Measurements from ENCODE around the gene SCTR. TPM values are rescaled to one million over a fixed set of nuclear protein-coding genes. Genes with fewer than 3 reads are reported as not detected.

SCTR gene
- total RNA-seq, 1 experiment from 2014 or later, result not detected

DNA sequence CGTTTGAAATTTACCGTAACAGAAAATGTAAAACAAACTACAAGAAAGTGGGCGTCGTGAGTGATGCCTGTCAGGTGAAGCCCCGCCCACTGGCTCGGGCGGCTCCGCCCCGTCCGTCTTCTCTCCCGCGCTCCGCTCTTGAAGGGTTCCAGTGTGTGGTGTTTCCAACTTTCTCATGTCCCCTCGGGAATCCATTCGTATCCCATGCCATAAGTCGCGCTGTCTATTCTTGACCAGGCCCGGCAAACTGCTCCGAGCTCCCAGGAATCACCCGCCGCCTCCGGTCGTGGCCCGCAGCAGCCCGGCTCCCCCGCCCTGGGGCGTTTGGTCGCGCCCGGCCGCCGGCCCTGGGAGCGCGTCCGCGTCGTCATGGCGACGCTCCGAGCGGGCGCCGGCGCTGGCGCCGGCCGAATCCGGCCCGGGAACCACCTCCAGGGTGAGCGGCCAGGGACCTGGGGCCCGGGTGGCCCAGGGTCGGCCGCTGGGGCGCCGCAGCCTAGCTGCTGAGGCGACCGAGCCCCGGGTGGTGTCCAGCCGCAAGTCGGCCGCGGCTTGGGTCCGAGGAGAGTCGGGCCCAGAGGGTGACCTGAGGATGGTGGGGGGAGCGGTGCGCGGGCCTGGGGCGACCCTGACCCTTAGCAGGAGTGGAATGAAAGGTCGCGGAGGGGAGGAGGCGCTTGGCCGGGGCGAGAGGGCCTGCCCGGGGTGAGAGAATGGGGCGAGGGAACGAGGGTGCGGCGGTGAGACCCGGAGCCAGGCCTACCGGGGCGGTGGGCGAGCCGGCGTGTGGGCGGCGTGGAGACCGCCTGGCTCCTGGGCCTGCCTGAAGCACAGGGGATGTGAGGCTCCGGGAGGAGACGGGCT, 20.0 kb upstream of the SCTR start, which contains the start of gene CFAP221:
Gene CFAP221 (plus strand): TSS at position 375 of the 864 bp plus-strand sequence. CDS start 1,683 bp downstream, outside the sequence.
- H3K27ac Mint-ChIP-seq (ENCODE audit: low read depth, unreplicated experiment), result no peak within 1 kb of the TSS
- CTCF ChIA-PET, result no interaction called here

DNA sequence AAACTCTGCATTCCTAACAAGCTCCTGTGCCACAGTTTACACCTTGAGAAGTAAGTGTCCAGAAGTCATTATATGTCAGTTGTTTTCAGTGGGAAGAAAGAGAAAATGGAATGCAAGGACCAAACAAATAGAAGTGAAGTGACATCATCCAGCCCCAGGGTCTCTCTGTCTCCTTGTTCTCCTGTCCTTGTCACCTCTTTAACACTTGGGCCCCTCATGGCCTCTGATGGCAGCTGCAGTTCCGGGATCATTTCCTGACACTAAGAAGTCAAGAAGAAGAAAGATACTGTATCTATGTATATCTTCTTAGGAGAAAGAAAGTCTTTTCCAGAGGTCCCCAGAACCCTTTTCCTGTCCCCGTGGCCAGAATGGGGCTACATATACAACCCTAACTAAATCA, 17.2 kb upstream of the SCTR start:
- no TSS peak for BruUV-seq (replicated peaks)
- H3K9me3 Mint-ChIP-seq (ENCODE audit: unreplicated experiment), result no peaks in the 10 kb centered on the region
- no peaks in the 10 kb centered on the region for H3K4me1 Mint-ChIP-seq (ENCODE audit: insufficient read depth, unreplicated experiment)
- DNase-seq (ENCODE audit: unreplicated experiment), result no peak
- POLR2A ChIA-PET, result no interaction called here
- TF ChIP-seq, protein P1, sequence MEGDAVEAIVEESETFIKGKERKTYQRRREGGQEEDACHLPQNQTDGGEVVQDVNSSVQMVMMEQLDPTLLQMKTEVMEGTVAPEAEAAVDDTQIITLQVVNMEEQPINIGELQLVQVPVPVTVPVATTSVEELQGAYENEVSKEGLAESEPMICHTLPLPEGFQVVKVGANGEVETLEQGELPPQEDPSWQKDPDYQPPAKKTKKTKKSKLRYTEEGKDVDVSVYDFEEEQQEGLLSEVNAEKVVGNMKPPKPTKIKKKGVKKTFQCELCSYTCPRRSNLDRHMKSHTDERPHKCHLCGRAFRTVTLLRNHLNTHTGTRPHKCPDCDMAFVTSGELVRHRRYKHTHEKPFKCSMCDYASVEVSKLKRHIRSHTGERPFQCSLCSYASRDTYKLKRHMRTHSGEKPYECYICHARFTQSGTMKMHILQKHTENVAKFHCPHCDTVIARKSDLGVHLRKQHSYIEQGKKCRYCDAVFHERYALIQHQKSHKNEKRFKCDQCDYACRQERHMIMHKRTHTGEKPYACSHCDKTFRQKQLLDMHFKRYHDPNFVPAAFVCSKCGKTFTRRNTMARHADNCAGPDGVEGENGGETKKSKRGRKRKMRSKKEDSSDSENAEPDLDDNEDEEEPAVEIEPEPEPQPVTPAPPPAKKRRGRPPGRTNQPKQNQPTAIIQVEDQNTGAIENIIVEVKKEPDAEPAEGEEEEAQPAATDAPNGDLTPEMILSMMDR (IDR thresholded peaks at IDR 0.05; ENCODE audit: unreplicated experiment), result no peak
- H3K27ac Mint-ChIP-seq (ENCODE audit: low read depth, unreplicated experiment), result no peak overlapping the region
- no peak overlapping the region for H3K4me3 Mint-ChIP-seq (ENCODE audit: unreplicated experiment)
- CTCF ChIA-PET, result no interaction called here
- H3K27me3 Mint-ChIP-seq (ENCODE audit: insufficient read depth, unreplicated experiment), result peaks cover 17% of the 10 kb centered on the region
- intact Hi-C loops (cut with micrococcal nuclease), result no loop called here
- H3K36me3 Mint-ChIP-seq (ENCODE audit: insufficient read depth, unreplicated experiment), result no peaks in the 10 kb centered on the region

More for the DNA sequence above, 20.0 kb upstream of the SCTR start, which contains the start of gene CFAP221:
- POLR2A ChIA-PET, result no interaction called here
- Mint-ChIP-seq H3K4me1 (ENCODE audit: insufficient read depth, unreplicated experiment) (no peaks in the 10 kb centered on the region), H3K36me3 (ENCODE audit: insufficient read depth, unreplicated experiment) (no peaks in the 10 kb centered on the region), H3K4me3 (ENCODE audit: unreplicated experiment) (peak within 1 kb of the TSS; percentile 64), H3K27me3 (ENCODE audit: insufficient read depth, unreplicated experiment) (peaks cover 8% of the 10 kb centered on the region), H3K9me3 (ENCODE audit: unreplicated experiment) (no peaks in the 10 kb centered on the region)
- no TSS peak for BruUV-seq (replicated peaks)
- TF ChIP-seq, protein P1 (IDR thresholded peaks at IDR 0.05; ENCODE audit: unreplicated experiment), result no peak
- intact Hi-C loops (cut with micrococcal nuclease), result no loop called here
- DNase-seq (ENCODE audit: unreplicated experiment), result peak; percentile 55

DNA sequence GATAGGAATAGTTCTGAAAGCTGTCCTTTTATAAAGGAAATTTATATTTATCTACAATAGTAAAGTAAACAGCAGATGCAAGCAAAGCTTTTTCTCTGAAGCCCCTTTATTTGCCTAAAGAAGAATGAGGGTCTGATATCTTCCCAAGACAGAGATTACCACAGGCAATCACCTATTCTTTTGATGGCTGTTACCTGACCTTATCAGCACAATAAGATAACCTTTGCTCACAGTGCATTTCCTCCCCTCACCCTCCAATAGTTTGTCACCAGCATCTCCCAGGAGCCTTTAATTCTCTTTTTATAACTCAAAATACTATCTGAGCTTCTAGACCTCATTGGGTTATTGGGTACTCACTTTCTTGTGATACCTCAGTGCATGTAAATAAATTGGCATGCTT, 13.5 kb upstream of the SCTR start:
- no peak overlapping the region for H3K27ac Mint-ChIP-seq (ENCODE audit: low read depth, unreplicated experiment)
- H3K27me3 Mint-ChIP-seq (ENCODE audit: insufficient read depth, unreplicated experiment), result peaks cover 9% of the 10 kb centered on the region
- H3K9me3 Mint-ChIP-seq (ENCODE audit: unreplicated experiment), result no peaks in the 10 kb centered on the region
- intact Hi-C loops (cut with micrococcal nuclease), result no loop called here
- DNase-seq (ENCODE audit: unreplicated experiment), result no peak
- no peaks in the 10 kb centered on the region for H3K36me3 Mint-ChIP-seq (ENCODE audit: insufficient read depth, unreplicated experiment)
- TF ChIP-seq, protein P1 (IDR thresholded peaks at IDR 0.05; ENCODE audit: unreplicated experiment), result no peak
- no TSS peak for BruUV-seq (replicated peaks)
- no peak overlapping the region for H3K4me3 Mint-ChIP-seq (ENCODE audit: unreplicated experiment)
- POLR2A ChIA-PET, result no interaction called here
- CTCF ChIA-PET, result interaction anchor here (0.6 kb wide), 1 partner anchor 248 kb away, joined by 3 read pairs; no protein-coding TSS in a partner anchor
- no peaks in the 10 kb centered on the region for H3K4me1 Mint-ChIP-seq (ENCODE audit: insufficient read depth, unreplicated experiment)

DNA sequence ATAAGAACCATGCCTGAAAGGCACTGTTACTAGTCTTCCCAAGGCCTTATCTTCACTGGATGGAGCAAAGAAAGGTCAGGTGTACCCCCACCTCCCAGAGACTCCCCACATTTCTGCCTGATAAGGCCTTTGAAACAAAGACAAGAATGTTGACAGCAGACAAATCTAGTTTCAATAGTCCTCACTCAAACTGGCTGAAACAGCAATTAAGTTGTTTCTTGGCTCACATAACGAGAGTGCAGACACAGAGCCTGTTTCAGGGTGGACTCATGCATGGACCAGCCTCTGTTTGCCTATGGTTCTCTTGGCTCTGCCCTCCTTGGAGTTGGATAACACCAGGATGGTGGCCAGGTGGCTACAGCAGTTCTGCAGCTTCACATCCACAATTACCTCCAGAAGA, 12.4 kb upstream of the SCTR start:
- intact Hi-C loops (cut with micrococcal nuclease), result no loop called here
- TF ChIP-seq, protein P1 (IDR thresholded peaks at IDR 0.05; ENCODE audit: unreplicated experiment), result no peak
- H3K4me1 Mint-ChIP-seq (ENCODE audit: insufficient read depth, unreplicated experiment), result no peaks in the 10 kb centered on the region
- DNase-seq (ENCODE audit: unreplicated experiment), result no peak
- no peak overlapping the region for H3K4me3 Mint-ChIP-seq (ENCODE audit: unreplicated experiment)
- no peak overlapping the region for H3K27ac Mint-ChIP-seq (ENCODE audit: low read depth, unreplicated experiment)
- no peaks in the 10 kb centered on the region for H3K36me3 Mint-ChIP-seq (ENCODE audit: insufficient read depth, unreplicated experiment)
- ChIA-PET POLR2A (no interaction called here), CTCF (interaction anchor here (0.5 to 0.7 kb wide), 2 partner anchors 13 to 271 kb away, joined by 3 to 4 read pairs; no protein-coding TSS in a partner anchor)
- peaks cover 10% of the 10 kb centered on the region for H3K9me3 Mint-ChIP-seq (ENCODE audit: unreplicated experiment)
- H3K27me3 Mint-ChIP-seq (ENCODE audit: insufficient read depth, unreplicated experiment), result peaks cover 11% of the 10 kb centered on the region
- BruUV-seq (replicated peaks), result no TSS peak
